ENCODE data around the gene YTHDF1.

The YTHDF1 gene

GRCh38 chr20:63240004-63240403 lies 24.1 kb upstream of the YTHDF1 start:
- TF ChIP-seq GATA2 (IDR thresholded peaks at IDR 0.05; ENCODE audit: low read depth, low read length) (no peak), GATA3 (IDR thresholded peaks at IDR 0.05; ENCODE audit: low read depth, low read length) (no peak)

GRCh38 chr20:63239431-63239830 lies 23.5 kb upstream of the YTHDF1 start:
- TF ChIP-seq GATA3 (IDR thresholded peaks at IDR 0.05; ENCODE audit: low read depth, low read length) = no peak
- no peak for TF ChIP-seq GATA2 (IDR thresholded peaks at IDR 0.05; ENCODE audit: low read depth, low read length)

- no peak for TF ChIP-seq GATA3 (IDR thresholded peaks at IDR 0.05; ENCODE audit: low read depth, low read length)
- TF ChIP-seq GATA2 (IDR thresholded peaks at IDR 0.05; ENCODE audit: low read depth, low read length) = no peak
Observed at GRCh38 chr20:63238514-63239125, 22.7 kb upstream of the YTHDF1 start.

- TF ChIP-seq GATA2 (IDR thresholded peaks at IDR 0.05; ENCODE audit: low read depth, low read length) (no peak), GATA3 (IDR thresholded peaks at IDR 0.05; ENCODE audit: low read depth, low read length) (no peak)
Observed at GRCh38 chr20:63238031-63238430, 22.1 kb upstream of the YTHDF1 start.

- TF ChIP-seq GATA2 (IDR thresholded peaks at IDR 0.05; ENCODE audit: low read depth, low read length) (no peak), GATA3 (IDR thresholded peaks at IDR 0.05; ENCODE audit: low read depth, low read length) (no peak)
Observed at GRCh38 chr20:63236116-63236837, 20.3 kb upstream of the YTHDF1 start.

GRCh38 chr20:63235399-63235983 lies 19.6 kb upstream of the YTHDF1 start, which contains the start of gene BIRC7:
BIRC7 (plus strand) TSS chr20:63235905; CDS start chr20:63236097, 192 bp downstream.
- TF ChIP-seq GATA2 (IDR thresholded peaks at IDR 0.05; ENCODE audit: low read depth, low read length) (no peak), GATA3 (IDR thresholded peaks at IDR 0.05; ENCODE audit: low read depth, low read length) (no peak)

- TF ChIP-seq GATA2 (IDR thresholded peaks at IDR 0.05; ENCODE audit: low read depth, low read length) (no peak), GATA3 (IDR thresholded peaks at IDR 0.05; ENCODE audit: low read depth, low read length) (no peak)
Observed at GRCh38 chr20:63234693-63235398, 18.9 kb upstream of the YTHDF1 start.

- TF ChIP-seq GATA2 (IDR thresholded peaks at IDR 0.05; ENCODE audit: low read depth, low read length) (no peak), GATA3 (IDR thresholded peaks at IDR 0.05; ENCODE audit: low read depth, low read length) (no peak)
Observed at GRCh38 chr20:63233924-63234323, 18.0 kb upstream of the YTHDF1 start.

- no peak for TF ChIP-seq GATA2 (IDR thresholded peaks at IDR 0.05; ENCODE audit: low read depth, low read length)
- no peak for TF ChIP-seq GATA3 (IDR thresholded peaks at IDR 0.05; ENCODE audit: low read depth, low read length)
Observed at GRCh38 chr20:63233061-63233344, 17.1 kb upstream of the YTHDF1 start.

GRCh38 chr20:63232235-63233060 lies 16.5 kb upstream of the YTHDF1 start:
- no peak for TF ChIP-seq GATA2 (IDR thresholded peaks at IDR 0.05; ENCODE audit: low read depth, low read length)
- TF ChIP-seq GATA3 (IDR thresholded peaks at IDR 0.05; ENCODE audit: low read depth, low read length) = no peak

GRCh38 chr20:63230800-63231268 lies 14.9 kb upstream of the YTHDF1 start:
- TF ChIP-seq GATA3 (IDR thresholded peaks at IDR 0.05; ENCODE audit: low read depth, low read length) = no peak
- no peak for TF ChIP-seq GATA2 (IDR thresholded peaks at IDR 0.05; ENCODE audit: low read depth, low read length)

- TF ChIP-seq GATA2 (IDR thresholded peaks at IDR 0.05; ENCODE audit: low read depth, low read length) (no peak), GATA3 (IDR thresholded peaks at IDR 0.05; ENCODE audit: low read depth, low read length) (no peak)
Observed at GRCh38 chr20:63228806-63229205, 12.9 kb upstream of the YTHDF1 start.

- TF ChIP-seq GATA3 (IDR thresholded peaks at IDR 0.05; ENCODE audit: low read depth, low read length) = no peak
- no peak for TF ChIP-seq GATA2 (IDR thresholded peaks at IDR 0.05; ENCODE audit: low read depth, low read length)
Observed at GRCh38 chr20:63227260-63227659, 11.3 kb upstream of the YTHDF1 start.
